Measurements from ENCODE around the gene FAM168A.

FAM168A gene

GRCh38 chr11:73388265-73389133 is 209.4 kb downstream of the FAM168A start:
- DNase-seq (ENCODE audit: low spot score), result no peak

DNA sequence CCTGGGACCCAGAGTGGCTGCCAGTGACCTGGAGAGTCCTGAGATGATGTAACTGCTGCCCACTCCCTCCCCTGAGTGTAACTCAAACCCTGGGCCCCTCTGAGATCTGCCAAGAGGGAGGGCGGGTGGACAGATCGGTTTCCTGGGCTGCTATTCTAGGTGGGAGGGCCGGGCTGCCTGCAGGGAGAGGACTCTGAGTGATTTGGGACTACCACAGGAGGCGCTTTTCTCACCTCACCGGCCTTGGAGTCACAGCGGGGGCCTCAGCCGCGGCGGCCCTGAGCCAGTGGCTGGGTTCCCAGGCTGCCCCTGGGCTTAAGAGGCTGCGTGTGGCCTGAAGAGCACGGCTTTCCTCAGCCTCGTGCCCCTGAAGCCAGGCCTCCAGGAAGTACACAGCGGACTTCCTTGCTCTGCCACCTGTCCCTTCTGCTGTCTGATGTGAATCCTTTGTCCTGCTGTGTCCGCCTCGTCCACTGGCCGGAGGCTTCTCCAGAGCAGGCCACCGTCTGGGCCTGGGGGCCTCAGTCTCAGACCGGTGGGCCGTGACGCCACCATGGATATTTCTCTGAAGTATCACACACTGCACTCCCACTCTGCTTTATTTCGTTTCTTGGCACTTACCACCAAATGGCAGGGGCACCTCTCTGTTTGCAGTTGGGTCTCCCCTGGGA is 210.2 kb downstream of the FAM168A start:
- DNase-seq (ENCODE audit: low spot score), result no peak

DNA sequence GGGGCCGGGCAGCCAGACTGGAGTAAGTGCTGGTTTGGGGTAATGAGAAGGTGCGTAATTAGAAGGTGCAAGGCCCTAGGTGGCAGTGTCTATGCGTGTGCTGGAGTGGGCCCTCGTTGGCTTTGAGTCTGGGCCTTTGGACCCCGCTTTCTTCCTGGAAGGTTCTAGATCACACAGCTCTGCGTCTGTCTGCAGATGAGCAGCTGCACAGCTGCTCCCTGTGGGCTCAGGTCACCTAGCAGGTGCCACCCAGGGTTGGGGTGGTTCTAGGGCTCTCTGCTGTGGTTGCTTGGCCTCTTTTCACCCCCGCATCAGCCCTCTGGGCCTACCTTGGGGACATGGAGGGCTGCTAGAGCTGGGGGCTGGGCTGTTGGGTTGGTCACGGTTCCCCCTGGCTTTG is 211.4 kb downstream of the FAM168A start:
- no peak for DNase-seq (ENCODE audit: low spot score)

- DNase-seq (ENCODE audit: low spot score), result no peak
Observed at GRCh38 chr11:73386016-73386415, 211.9 kb downstream of the FAM168A start.

DNA sequence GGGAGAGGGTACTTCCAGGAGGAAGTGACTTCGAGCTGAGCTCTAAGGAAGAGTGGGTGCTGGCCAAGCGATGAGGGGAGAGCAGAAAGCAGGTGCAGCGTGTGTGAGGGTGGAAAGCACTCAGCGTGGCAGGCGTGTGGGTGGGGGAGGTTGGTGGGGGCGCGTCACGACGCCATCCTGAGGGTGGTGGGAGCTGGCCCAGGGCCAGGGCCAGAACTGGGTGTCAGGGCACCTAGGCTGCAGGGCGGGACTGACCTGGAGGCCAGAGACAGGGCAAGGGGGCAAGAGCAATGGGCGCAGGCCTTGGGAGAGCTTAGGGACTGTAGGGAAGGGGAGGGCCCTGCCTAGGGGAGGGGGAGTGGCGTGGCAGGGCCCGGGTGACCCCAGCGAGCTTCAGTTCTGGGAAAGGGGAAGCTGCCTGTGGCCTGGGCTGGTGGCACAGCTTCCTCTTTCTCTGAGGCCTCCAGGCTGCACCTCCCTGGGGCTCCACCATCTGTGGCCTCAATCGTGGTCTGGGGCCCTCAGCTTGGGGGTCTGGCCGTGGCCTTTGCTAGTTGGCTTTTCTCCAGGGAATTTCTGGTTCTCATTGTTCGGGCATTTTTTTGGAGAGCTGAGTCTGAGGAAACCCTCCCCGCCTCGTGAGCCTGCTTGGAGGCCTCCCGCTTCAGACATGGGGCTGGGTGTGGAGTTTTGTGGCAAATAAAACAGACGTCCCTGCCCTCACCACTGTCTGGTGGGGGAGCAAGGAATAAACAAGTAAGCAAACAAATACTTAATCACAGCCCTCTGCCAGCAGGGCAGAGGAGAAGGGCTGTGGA is 212.8 kb downstream of the FAM168A start:
- no peak for DNase-seq (ENCODE audit: low spot score)

- no peak for DNase-seq (ENCODE audit: low spot score)
Observed at GRCh38 chr11:73384531-73384871, 213.4 kb downstream of the FAM168A start.

GRCh38 chr11:73384125-73384441 is 213.8 kb downstream of the FAM168A start:
- DNase-seq (ENCODE audit: low spot score), result no peak

- no peak for DNase-seq (ENCODE audit: low spot score)
Observed at GRCh38 chr11:73383249-73384124, 214.4 kb downstream of the FAM168A start.

DNA sequence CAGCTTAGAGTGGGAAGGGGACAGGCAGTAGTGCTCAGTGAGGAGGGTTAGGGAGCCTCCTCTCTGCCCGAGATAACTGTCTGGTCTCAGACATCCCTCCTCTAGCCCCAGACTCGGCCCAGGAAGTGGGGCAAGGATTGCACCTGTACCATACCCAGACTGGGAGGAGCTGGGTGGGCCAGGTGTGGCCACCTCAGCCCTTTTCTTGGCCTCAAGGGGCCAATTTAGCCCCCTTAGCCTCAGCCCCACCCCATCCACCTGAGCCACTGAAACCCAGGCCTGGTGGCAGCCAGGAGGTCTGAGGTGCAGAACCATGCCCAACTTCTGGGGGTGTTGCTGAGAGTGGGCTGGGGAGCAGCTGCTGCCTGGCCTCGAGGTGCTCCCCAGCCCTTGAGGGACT is 215.2 kb downstream of the FAM168A start:
- no peak for DNase-seq (ENCODE audit: low spot score)

DNA sequence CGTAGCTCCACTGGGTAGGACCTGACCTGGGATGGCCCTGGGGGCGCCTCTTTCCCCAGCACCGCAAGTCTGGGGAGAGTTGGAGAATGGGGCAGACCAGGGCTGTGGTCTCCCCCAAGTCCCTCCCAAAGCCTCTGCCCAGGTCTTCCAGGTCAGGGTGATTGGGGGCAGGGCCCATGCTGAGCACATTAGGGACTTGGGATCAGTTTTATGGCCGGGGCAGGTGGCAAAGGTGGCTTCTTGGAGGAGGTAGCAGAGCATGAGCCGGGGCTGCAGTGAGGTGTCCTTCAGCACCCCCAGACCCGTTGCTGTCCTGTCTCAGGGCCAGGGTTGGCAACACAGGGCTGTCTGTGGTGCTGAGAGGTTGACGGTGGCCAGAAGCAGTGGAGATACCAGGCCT is 215.7 kb downstream of the FAM168A start:
- no peak for DNase-seq (ENCODE audit: low spot score)

DNA sequence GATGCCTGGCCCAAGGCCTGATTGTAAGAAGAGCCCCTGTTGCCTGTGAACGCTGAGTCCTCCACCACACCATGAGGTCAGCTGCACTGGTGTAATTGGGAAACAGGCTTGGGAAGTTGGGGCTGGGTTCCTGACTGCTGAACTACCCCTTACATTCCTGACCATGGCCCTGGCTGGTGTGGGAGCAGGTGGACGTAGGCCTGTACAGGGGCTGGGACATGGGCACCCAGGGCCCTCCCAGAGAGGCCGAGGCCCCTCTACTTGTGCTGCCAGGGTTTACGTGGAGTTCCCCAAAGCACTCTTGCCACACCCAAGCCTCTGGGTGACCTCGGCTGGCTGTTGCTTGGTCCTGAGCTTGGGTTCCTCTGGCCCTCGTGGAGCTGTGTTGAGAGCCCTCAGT is 216.3 kb downstream of the FAM168A start:
- DNase-seq (ENCODE audit: low spot score), result no peak

- DNase-seq (ENCODE audit: low spot score), result no peak
Observed at GRCh38 chr11:73380897-73381410, 217.0 kb downstream of the FAM168A start.

GRCh38 chr11:73380331-73380730 is 217.6 kb downstream of the FAM168A start:
- DNase-seq (ENCODE audit: low spot score), result no peak

DNA sequence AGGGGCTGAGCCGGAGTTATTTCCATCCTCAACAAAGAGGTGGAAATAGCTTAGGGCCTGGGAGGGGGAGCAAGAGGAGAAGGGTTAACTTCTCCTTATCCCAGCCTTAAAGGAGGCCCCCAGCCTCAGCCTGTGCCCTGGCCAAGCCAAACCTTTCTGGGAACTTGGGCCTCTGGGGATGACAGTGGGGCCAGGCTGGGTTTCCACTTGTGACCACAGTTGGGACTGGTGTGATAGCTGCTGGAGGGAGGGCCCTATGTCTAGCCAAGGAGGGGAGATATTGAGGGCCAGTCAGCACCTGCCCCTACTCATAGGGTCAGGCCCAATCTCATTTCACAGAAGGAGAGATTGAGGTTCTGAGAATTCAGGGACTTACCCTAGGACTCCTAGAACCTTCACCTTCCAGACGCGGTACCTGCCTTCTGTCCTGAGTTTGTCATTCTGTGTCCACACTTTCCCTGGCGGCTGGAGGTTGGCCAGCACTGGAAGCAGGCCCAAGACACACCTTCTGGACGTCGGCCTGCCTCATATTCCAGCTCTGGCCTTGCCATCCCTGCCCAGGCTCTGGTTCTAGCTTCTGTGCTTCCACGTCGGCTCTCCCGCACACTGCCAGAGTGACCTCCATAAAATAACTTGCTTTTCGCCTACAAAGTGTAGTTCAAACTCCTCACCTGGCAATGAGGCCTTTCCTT is 218.6 kb downstream of the FAM168A start:
- no peak for DNase-seq (ENCODE audit: low spot score)

DNA sequence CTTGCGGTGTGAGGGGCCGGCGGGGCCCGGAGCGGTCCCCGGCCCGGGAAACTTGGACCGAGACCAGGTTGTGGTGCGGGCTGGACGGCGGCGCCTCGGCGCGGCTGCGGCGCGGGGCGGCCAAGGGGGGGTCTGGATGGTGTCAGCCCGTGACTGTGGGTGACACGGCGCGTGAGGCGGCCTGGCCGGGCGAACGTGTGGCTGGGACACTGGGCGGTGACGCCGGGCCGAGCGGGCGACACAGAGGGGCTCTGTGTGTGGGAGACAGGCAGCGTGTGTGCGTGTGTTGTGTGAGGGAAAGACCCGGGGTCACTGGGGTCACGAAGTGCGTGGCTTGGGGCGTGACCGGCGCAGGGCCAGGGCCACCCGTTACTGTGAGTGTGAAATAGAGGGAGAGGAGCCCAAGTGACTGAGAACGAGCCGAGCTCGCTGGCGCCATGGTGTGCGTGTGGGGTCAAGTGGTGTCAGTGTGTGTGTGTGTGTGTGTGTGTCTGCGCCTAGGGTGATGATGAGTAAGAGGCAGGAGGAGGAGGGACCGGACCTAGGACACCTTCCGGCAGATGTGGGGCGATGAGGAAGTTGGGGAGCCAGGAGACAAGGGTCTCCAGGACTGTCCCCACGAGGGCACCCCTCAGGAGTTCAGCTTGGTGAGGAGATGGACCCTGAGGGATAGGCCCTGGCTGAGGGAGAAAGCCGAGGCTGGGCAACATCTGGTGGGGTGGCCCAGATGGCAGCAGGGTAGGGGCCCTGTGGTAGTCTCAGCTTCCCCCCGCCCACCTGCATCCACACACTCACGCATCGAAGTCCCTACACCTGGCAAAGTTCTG is 220.9 kb downstream of the FAM168A start:
- no peak for DNase-seq (ENCODE audit: low spot score)

- peak; percentile 92 for DNase-seq (ENCODE audit: low spot score)
Observed at GRCh38 chr11:73376160-73376802, 221.6 kb downstream of the FAM168A start, which contains the start of gene RELT. Gene RELT, plus strand, starts transcription at chr11:73376399. Its CDS starts 12,738 bp downstream, at chr11:73389137.

GRCh38 chr11:73375830-73376159 is 222.1 kb downstream of the FAM168A start:
- DNase-seq (ENCODE audit: low spot score), result no peak

DNA sequence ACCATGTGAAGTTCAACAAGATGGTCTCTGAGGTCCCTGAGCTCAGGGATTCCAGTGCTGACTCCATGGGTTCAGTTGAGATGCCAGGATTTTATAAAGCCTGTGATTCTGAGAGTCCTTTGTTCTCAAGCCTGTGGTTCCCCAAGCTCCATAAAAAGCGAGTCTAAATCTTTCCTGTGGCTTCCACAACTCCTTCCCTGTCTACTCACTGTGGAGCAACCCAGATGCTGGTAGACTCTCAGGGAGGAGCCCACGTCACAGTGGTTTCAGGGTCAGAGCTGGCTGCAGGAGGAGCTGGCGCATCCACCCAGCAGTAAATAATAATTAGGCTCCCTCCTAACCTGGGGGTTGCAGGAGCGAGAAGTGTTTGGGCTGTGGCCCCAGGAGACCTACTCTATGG is 223.8 kb downstream of the FAM168A start:
- no peak for DNase-seq (ENCODE audit: low spot score)

- no peak for DNase-seq (ENCODE audit: low spot score)
Observed at GRCh38 chr11:73372375-73372993, 225.4 kb downstream of the FAM168A start.

All from left forelimb (tissue), 1 donor.